WTC11 (cell line): ENCODE measurements around the gene MOSPD3. TPM values are rescaled to one million over a fixed set of nuclear protein-coding genes. Genes with fewer than 3 reads are reported as not detected.
A peak's percentile ranks its signal among the peaks of the same experiment; 100 is the strongest.

Experiments used
- ATAC-seq: fragments of 200-7000 bp; cut with Tn5 transposase; 2 replicates; pipeline ENCODE4 v1.10.0; 2021; ENCODE audit warnings: mild to moderate bottlenecking, moderate library complexity
- CTCF ChIA-PET: fragments of 300-600 bp; sonication (Branson Sonifier 250); formaldehyde crosslinking; loops from one replicate; lab custom pipeline; 2021; ENCODE audit warnings: antibody characterized with exemption; lab: Charles Lee
- POLR2A ChIA-PET: fragments of 350-600 bp; sonication (Branson Sonifier 250); formaldehyde crosslinking; loops from one replicate; lab custom pipeline; 2021; ENCODE audit warnings: antibody characterized with exemption; lab: Charles Lee
- DNase-seq: peaks from one replicate; pipeline ENCODE4 v3.0.0; 2021; ENCODE audit warnings: low spot score
- H3K27ac Mint-ChIP-seq: 2 replicates; pipeline ENCODE4 v1.8.0; 2021; ENCODE audit warnings: mixed read lengths
- H3K27me3 Mint-ChIP-seq: 2 replicates; pipeline ENCODE4 v1.8.0; 2021; ENCODE audit warnings: low read depth, mild to moderate bottlenecking, moderate library complexity, mixed read lengths
- H3K36me3 Mint-ChIP-seq: 2 replicates; pipeline ENCODE4 v1.8.0; 2021; ENCODE audit warnings: mixed read lengths
- H3K4me1 Mint-ChIP-seq: 2 replicates; pipeline ENCODE4 v1.8.0; 2022; ENCODE audit warnings: mixed read lengths
- H3K4me3 Mint-ChIP-seq: 2 replicates; pipeline ENCODE4 v1.8.0; 2021; ENCODE audit warnings: mild to moderate bottlenecking, moderate library complexity, mixed read lengths
- H3K9me3 Mint-ChIP-seq: 2 replicates; pipeline ENCODE4 v1.8.0; 2021; ENCODE audit warnings: mixed read lengths
- CREB1 ChIP-seq: sonication (generic); formaldehyde crosslinking; IDR thresholded peaks from 2 replicates; pipeline ENCODE4 v1.8.0; 2023; ENCODE audit warnings: mild to moderate bottlenecking, missing genetic modification reagents
- FOXP1 ChIP-seq: sonication (generic); formaldehyde crosslinking; IDR thresholded peaks from 2 replicates; pipeline ENCODE4 v1.8.0; 2022; ENCODE audit warnings: missing genetic modification reagents, mild to moderate bottlenecking, moderate library complexity, borderline replicate concordance
- GTF2I ChIP-seq: fragments of 250-450 bp; sonication (Bioruptor Pico); conservative IDR thresholded peaks from 2 replicates; pipeline ENCODE4 v1.4.0; 2021; ENCODE audit warnings: mild to moderate bottlenecking
- HMGXB4 ChIP-seq: sonication (generic); formaldehyde crosslinking; IDR thresholded peaks from 2 replicates; pipeline ENCODE4 v1.8.1; 2023; ENCODE audit warnings: mild to moderate bottlenecking, moderate library complexity, missing genetic modification reagents
- JAZF1 ChIP-seq: fragments of 250-450 bp; sonication (Bioruptor Pico); IDR thresholded peaks from 2 replicates; pipeline ENCODE4 v1.9.0; 2021; ENCODE audit warnings: moderate library complexity, mild to moderate bottlenecking, inconsistent platforms
- NFATC4 ChIP-seq: fragments of 250-450 bp; sonication (Bioruptor Pico); IDR thresholded peaks from 2 replicates; pipeline ENCODE4 v1.9.0; 2021; ENCODE audit warnings: mild to moderate bottlenecking
- NFYB ChIP-seq: sonication (generic); formaldehyde crosslinking; conservative IDR thresholded peaks from 2 replicates; pipeline ENCODE4 v1.8.0; 2022; ENCODE audit warnings: low read depth, missing genetic modification reagents
- NR1H2 ChIP-seq: sonication (generic); formaldehyde crosslinking; IDR thresholded peaks from 2 replicates; pipeline ENCODE4 v1.9.0; 2021; ENCODE audit warnings: mild to moderate bottlenecking, moderate library complexity, missing genetic modification reagents
- NR3C1 ChIP-seq: sonication (generic); formaldehyde crosslinking; conservative IDR thresholded peaks from 2 replicates; pipeline ENCODE4 v1.8.1; 2023; ENCODE audit warnings: low read depth, mild to moderate bottlenecking, missing genetic modification reagents
- OVOL2 ChIP-seq: fragments of 250-450 bp; sonication (Bioruptor Pico); IDR thresholded peaks from 2 replicates; pipeline ENCODE4 v1.9.0; 2021; ENCODE audit warnings: mild to moderate bottlenecking, borderline replicate concordance
- RELA ChIP-seq: sonication (generic); formaldehyde crosslinking; IDR thresholded peaks from 2 replicates; pipeline ENCODE4 v1.8.1; 2022; ENCODE audit warnings: missing genetic modification reagents, mild to moderate bottlenecking, borderline replicate concordance
- SMAD3 ChIP-seq: sonication (generic); formaldehyde crosslinking; IDR thresholded peaks from 2 replicates; pipeline ENCODE4 v1.8.0; 2022; ENCODE audit warnings: missing genetic modification reagents, mild to moderate bottlenecking, borderline replicate concordance
- SMAD4 ChIP-seq: sonication (generic); formaldehyde crosslinking; IDR thresholded peaks from 2 replicates; pipeline ENCODE4 v1.8.0; 2022; ENCODE audit warnings: mild to moderate bottlenecking, missing genetic modification reagents
- SP1 ChIP-seq: sonication (generic); formaldehyde crosslinking; conservative IDR thresholded peaks from 2 replicates; pipeline ENCODE4 v1.8.1; 2022; ENCODE audit warnings: missing genetic modification reagents
- STAT6 ChIP-seq: sonication (generic); formaldehyde crosslinking; conservative IDR thresholded peaks from 2 replicates; pipeline ENCODE4 v1.8.1; 2023; ENCODE audit warnings: mild to moderate bottlenecking, low read depth, missing genetic modification reagents, moderate library complexity
- TEAD1 ChIP-seq: sonication (generic); formaldehyde crosslinking; IDR thresholded peaks from 2 replicates; pipeline ENCODE4 v1.8.0; 2022; ENCODE audit warnings: mild to moderate bottlenecking, missing genetic modification reagents
- USF1 ChIP-seq: sonication (generic); formaldehyde crosslinking; IDR thresholded peaks from 2 replicates; pipeline ENCODE4 v1.8.0; 2022; ENCODE audit warnings: mild to moderate bottlenecking, missing genetic modification reagents
- ZBTB43 ChIP-seq: sonication (generic); formaldehyde crosslinking; IDR thresholded peaks from 2 replicates; pipeline ENCODE4 v1.8.1; 2023; ENCODE audit warnings: mild to moderate bottlenecking, missing genetic modification reagents
- ZMAT4 ChIP-seq: fragments of 250-450 bp; sonication (Bioruptor Pico); IDR thresholded peaks from 2 replicates; pipeline ENCODE4 v1.9.0; 2021; ENCODE audit warnings: mild to moderate bottlenecking
- ZNF532 ChIP-seq: fragments of 250-450 bp; sonication (Bioruptor Pico); IDR thresholded peaks from 2 replicates; pipeline ENCODE4 v1.9.0; 2021; ENCODE audit warnings: mild to moderate bottlenecking, borderline replicate concordance
- ZSCAN18 ChIP-seq: fragments of 250-450 bp; sonication (Bioruptor Pico); IDR thresholded peaks from 2 replicates; pipeline ENCODE4 v2.1.2; 2022; ENCODE audit warnings: mild to moderate bottlenecking, moderate library complexity
- total RNA-seq: library from RNA; stranded (reverse); gene quantifications from 3 replicates; pipeline ENCODE4 v1.2.3, GENCODE V29; 2021

MOSPD3 gene
- total RNA-seq, 1 experiment from 2014 or later = 21.9 TPM

- no peaks in the 10 kb centered on the region for H3K9me3 Mint-ChIP-seq
- POLR2A ChIA-PET = no interaction called here
- H3K36me3 Mint-ChIP-seq = no peaks in the 10 kb centered on the region
- ATAC-seq = no peak
- peaks cover 20% of the 10 kb centered on the region for H3K27me3 Mint-ChIP-seq
- CTCF ChIA-PET = interaction anchor here (0.6 to 2.6 kb wide), 14 partner anchors 13 to 1795 kb away, joined by 3 to 37 read pairs (median 4); partner anchors contain the start of genes FBXO24, MOSPD3, PCOLCE and POP7
- TF ChIP-seq NFATC4 (CRISPR knock-in tag) = no peak
- TF ChIP-seq GTF2I (CRISPR knock-in tag) = 0 out of 2 replicates have a peak, but pooled peaks have one; percentile 24
- TF ChIP-seq ZBTB43 = no peak
- TF ChIP-seq NR3C1 (CRISPR knock-in tag) = no peak
- TF ChIP-seq USF1 (CRISPR knock-in tag) = no peak
- no peak for TF ChIP-seq ZMAT4 (CRISPR knock-in tag)
- TF ChIP-seq STAT6 = no peak
- TF ChIP-seq ZSCAN18 = no peak
- no peak for TF ChIP-seq SMAD4
- TF ChIP-seq, all 79 proteins: peak for 1
- Mint-ChIP-seq H3K4me3 (peak overlapping the region; percentile 65), H3K27ac (no peak overlapping the region), H3K4me1 (peaks cover 7% of the 10 kb centered on the region)
- DNase-seq = no peak
These were observed 13.7 kb downstream of the MOSPD3 start for GRCh38 chr7:100626055-100626454.

GRCh38 chr7:100626530-100627237 lies 14.3 kb downstream of the MOSPD3 start:
- Mint-ChIP-seq H3K4me3 (peak overlapping the region; percentile 65), H3K36me3 (no peaks in the 10 kb centered on the region), H3K4me1 (peaks cover 7% of the 10 kb centered on the region), H3K27ac (no peak overlapping the region), H3K27me3 (peaks cover 22% of the 10 kb centered on the region), H3K9me3 (no peaks in the 10 kb centered on the region)
- DNase-seq (peak; percentile 87), ATAC-seq (peak; percentile 89)
- CTCF ChIA-PET = interaction anchor here (0.6 to 2.6 kb wide), 13 partner anchors 13 to 1795 kb away, joined by 3 to 37 read pairs (median 5); partner anchors contain the start of genes FBXO24, MOSPD3, PCOLCE and POP7
- POLR2A ChIA-PET = no interaction called here
- TF ChIP-seq NFATC4 (CRISPR knock-in tag) (no peak), TEAD1 (CRISPR knock-in tag) (no peak), RELA (no peak), NR1H2 (no peak), HMGXB4 (CRISPR knock-in tag) (no peak), SP1 (CRISPR knock-in tag) (peak; percentile 59; the same call in 1 of the 2 replicates), JAZF1 (no peak), NFYB (CRISPR knock-in tag) (no peak), OVOL2 (no peak), SMAD3 (CRISPR knock-in tag) (0 out of 2 replicates have a peak, but pooled peaks have one; percentile 29), CREB1 (CRISPR knock-in tag) (no peak), FOXP1 (CRISPR knock-in tag) (peak; percentile 45; the same call in 1 of the 2 replicates), ZNF532 (CRISPR knock-in tag) (no peak)
